Nephron progenitor cell (in vitro differentiated cells): ENCODE data around the gene LHPP.
A peak's percentile ranks its signal among the peaks of the same experiment; 100 is the strongest.

Experiments used
- DNase-seq: peaks from one replicate; pipeline ENCODE4 v3.0.0; 2021
- H3K27ac Mint-ChIP-seq: 2 replicates; pipeline ENCODE4 v1.8.0; 2021; ENCODE audit warnings: mild to moderate bottlenecking, moderate library complexity, mixed read lengths
- H3K27me3 Mint-ChIP-seq: 2 replicates; pipeline ENCODE4 v1.8.0; 2021; ENCODE audit warnings: mild to moderate bottlenecking, low read depth, mixed read lengths; ENCODE audit not compliant: poor library complexity
- H3K36me3 Mint-ChIP-seq: 2 replicates; pipeline ENCODE4 v1.8.0; 2021; ENCODE audit warnings: low read depth, mixed read lengths
- H3K4me1 Mint-ChIP-seq: 2 replicates; pipeline ENCODE4 v1.8.0; 2021; ENCODE audit warnings: mixed read lengths
- H3K4me3 Mint-ChIP-seq: 2 replicates; pipeline ENCODE4 v1.8.0; 2021; ENCODE audit warnings: mild to moderate bottlenecking, moderate library complexity, mixed read lengths
- H3K9me3 Mint-ChIP-seq: 2 replicates; pipeline ENCODE4 v1.8.0; 2021; ENCODE audit warnings: mild to moderate bottlenecking, moderate library complexity, mixed read lengths
- TF ChIP-seq, protein P1 (sequence below): fragments of 200-600 bp; sonication (generic); IDR thresholded peaks from 2 replicates; pipeline ENCODE4 v1.5.0; 2021; ENCODE audit warnings: antibody characterized with exemption

The LHPP gene

DNA sequence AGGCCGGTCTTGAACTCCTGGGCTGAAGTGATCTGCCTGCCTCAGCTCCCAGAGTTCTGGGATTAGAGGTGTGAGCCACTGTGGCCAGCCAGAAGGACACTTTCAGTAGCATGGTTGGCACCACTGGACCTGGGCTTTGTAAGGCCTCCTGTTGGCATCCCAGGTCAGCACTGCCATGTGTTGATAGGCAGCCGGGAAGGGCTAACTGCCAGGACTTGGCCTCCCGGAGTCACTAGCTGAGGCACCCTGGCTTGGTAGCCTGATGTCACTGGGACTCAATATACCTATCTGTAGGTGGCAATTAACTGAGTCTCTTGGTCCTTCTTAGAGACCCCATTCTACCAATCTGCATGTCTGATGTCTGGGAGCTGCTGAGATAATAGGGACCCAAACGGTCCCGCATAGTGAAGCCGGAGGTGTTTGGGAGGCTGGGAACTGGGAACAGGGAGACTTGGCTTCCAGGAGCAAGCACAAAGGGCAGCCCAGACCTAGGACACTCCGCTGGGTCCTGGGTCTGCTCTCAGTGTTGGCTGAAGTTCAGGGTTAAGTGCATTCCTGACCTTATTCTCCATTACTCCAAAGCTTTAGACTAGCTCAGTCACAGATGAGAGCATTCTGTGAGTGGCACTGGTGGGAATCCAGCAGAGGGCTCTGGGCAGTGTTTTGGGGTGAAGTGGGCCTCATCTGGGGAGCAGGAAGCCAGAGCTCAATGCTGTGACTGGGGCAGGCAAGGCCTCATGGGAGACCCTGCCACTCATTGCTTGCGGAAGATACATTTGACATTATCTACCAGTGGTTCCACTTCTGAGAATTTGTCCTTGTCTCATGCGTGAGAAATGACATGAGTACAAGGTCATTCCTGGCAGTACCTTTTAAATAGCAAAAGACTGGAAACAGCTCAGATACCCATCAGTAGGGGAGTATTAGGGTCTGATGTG lies 2.7 kb downstream of the LHPP start:
- Mint-ChIP-seq H3K4me1 (peaks cover 34% of the 10 kb centered on the region), H3K27ac (no peak overlapping the region), H3K27me3 (peaks cover 6% of the 10 kb centered on the region), H3K4me3 (no peak overlapping the region), H3K36me3 (no peaks in the 10 kb centered on the region), H3K9me3 (no peaks in the 10 kb centered on the region)
- TF ChIP-seq, protein P1, sequence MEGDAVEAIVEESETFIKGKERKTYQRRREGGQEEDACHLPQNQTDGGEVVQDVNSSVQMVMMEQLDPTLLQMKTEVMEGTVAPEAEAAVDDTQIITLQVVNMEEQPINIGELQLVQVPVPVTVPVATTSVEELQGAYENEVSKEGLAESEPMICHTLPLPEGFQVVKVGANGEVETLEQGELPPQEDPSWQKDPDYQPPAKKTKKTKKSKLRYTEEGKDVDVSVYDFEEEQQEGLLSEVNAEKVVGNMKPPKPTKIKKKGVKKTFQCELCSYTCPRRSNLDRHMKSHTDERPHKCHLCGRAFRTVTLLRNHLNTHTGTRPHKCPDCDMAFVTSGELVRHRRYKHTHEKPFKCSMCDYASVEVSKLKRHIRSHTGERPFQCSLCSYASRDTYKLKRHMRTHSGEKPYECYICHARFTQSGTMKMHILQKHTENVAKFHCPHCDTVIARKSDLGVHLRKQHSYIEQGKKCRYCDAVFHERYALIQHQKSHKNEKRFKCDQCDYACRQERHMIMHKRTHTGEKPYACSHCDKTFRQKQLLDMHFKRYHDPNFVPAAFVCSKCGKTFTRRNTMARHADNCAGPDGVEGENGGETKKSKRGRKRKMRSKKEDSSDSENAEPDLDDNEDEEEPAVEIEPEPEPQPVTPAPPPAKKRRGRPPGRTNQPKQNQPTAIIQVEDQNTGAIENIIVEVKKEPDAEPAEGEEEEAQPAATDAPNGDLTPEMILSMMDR: no peak
- no peak for DNase-seq

DNA sequence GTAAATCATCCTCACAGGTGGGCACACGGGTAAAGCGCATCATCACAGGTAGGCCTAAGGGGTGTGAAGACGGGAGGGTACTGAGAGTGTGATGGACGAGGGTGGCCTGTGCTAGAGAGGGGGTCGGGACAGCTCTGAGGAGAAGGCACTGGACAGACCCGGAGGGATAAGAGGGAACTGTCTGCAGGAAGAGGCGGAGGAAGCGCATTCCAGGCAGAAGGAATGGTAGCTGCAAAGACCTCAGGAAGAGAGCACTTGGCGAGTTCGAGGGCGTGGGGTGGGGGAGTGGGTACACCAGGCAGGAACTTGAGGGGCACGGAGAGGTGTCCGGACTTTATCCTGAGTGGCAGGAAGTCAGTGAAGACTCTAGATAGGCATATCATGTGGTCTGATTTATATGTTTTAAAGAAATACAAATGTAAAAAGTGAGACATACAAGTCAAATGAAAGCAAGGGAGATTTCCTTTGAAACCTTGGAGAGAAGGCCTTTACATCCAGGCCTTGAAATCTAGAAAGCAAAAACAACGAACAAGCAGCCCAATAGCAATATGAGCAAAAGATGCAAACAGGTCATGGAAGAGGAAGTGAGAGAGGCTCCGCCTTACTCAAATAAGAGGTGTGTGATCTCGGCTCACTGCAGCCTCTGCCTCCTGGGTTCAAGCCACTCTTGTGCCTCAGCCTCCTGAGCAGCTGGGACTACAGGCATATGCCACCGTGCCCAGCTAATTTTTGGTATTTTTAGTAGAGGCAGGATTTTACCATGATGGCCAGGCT lies 3.6 kb downstream of the LHPP start:
- no peak for DNase-seq

DNA sequence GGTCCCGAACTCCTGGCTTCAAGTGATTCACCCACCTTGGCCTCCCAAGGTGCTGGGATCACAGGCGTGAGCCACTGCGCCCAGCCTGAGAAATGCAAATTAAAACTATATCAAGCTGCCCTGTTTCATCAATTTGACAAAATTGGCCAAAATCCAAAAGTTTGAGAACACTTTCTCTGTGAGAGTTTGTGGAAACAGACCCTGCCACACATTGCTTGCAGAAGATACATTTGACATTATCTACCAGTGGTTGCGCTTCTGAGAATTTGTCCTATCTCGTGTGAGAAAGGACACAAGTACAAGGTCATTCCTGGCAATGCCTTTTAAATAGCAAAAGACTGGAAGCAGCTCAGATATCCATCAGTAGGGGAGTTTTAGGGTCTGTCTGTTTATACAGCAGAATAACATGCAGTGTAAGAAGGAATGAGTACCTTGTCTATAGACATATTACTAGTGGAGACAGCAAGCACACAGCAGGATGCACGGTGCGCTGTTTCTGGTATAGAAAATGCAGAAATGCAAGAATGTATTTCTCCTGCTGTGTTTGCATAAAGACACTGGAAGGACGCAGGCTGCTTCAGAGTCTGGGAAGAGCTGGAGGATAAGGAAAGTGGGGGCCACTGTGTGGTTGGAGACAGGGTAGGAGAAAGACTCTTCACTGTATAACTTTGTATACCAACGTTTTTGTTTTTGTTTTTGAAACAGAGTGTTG lies 4.3 kb downstream of the LHPP start:
- peaks cover 11% of the 10 kb centered on the region for H3K27me3 Mint-ChIP-seq
- TF ChIP-seq, protein P1: no peak
- DNase-seq: no peak
- H3K9me3 Mint-ChIP-seq: no peaks in the 10 kb centered on the region
- peaks cover 45% of the 10 kb centered on the region for H3K4me1 Mint-ChIP-seq
- no peaks in the 10 kb centered on the region for H3K36me3 Mint-ChIP-seq
- H3K4me3 Mint-ChIP-seq: no peak overlapping the region
- H3K27ac Mint-ChIP-seq: no peak overlapping the region

More for the DNA sequence above, 3.6 kb downstream of the LHPP start:
- no peaks in the 10 kb centered on the region for H3K9me3 Mint-ChIP-seq
- H3K4me3 Mint-ChIP-seq: no peak overlapping the region
- H3K27ac Mint-ChIP-seq: peak overlapping the region; percentile 18
- TF ChIP-seq, protein P1: no peak
- H3K27me3 Mint-ChIP-seq: peaks cover 11% of the 10 kb centered on the region
- no peaks in the 10 kb centered on the region for H3K36me3 Mint-ChIP-seq
- H3K4me1 Mint-ChIP-seq: peaks cover 38% of the 10 kb centered on the region

DNA sequence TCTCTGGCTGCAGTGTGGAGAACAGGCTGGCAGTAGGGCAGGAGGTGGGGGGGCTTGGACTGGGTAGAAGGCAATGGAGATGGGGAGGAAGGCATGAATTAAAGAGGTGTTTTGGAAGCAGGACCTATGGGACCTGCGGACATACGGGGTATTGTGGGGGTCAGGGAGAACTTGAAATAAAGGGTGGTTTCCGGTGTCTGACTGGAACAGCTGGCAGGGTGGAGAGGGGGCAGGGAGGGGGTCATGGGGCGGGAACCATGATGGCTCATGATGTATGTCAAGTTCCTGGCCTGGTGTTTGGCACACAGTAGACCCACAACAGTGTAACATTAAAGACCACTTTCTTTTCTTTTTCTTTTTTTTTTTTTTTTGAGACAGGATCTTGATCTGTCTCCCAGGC lies 5.5 kb downstream of the LHPP start:
- no peaks in the 10 kb centered on the region for H3K36me3 Mint-ChIP-seq
- H3K9me3 Mint-ChIP-seq: no peaks in the 10 kb centered on the region
- no peak overlapping the region for H3K4me3 Mint-ChIP-seq
- no peak overlapping the region for H3K27ac Mint-ChIP-seq
- H3K27me3 Mint-ChIP-seq: peaks cover 13% of the 10 kb centered on the region
- peaks cover 43% of the 10 kb centered on the region for H3K4me1 Mint-ChIP-seq
- no peak for DNase-seq
- TF ChIP-seq, protein P1: no peak

DNA sequence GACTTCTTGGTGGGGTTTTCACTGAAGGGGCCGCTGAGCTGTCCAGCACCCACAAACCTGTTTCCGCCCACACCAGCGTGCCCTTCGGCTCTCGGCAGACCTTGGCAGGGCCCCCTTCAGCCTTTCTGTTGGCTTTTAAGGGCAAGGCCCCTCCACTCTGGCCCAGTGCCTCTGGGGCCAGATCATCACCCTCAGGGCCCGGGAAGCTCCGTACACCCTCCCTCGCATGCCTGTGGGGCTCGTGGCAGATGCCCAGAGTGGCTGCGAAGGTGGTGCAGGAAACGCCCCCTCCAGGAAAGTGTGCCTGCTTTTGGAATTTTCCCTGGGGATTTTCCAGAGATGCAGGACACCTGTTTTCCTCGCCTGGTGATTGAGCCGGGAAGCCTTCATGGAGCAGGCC lies 7.0 kb downstream of the LHPP start:
- no peaks in the 10 kb centered on the region for H3K36me3 Mint-ChIP-seq
- no peak for DNase-seq
- H3K4me1 Mint-ChIP-seq: peaks cover 43% of the 10 kb centered on the region
- H3K9me3 Mint-ChIP-seq: no peaks in the 10 kb centered on the region
- H3K27me3 Mint-ChIP-seq: peaks cover 14% of the 10 kb centered on the region
- H3K4me3 Mint-ChIP-seq: no peak overlapping the region
- TF ChIP-seq, protein P1: no peak
- H3K27ac Mint-ChIP-seq: no peak overlapping the region
